B cell (primary cell): ENCODE data around the gene NRDC. TPM values are rescaled to one million over a fixed set of nuclear protein-coding genes. Genes with fewer than 3 reads are reported as not detected.
"Not testable (repeated sequence)": the region's sequence is repeated elsewhere in the genome, so short reads cannot be mapped to it uniquely, and the experiment has no call there.

Experiments
- ATAC-seq: fragments of 200-7000 bp; cut with Tn5 transposase; one replicate; pipeline ENCODE4 v1.10.0; 2021; ENCODE audit warnings: low read depth, mild to moderate bottlenecking, moderate number of reproducible peaks, moderate library complexity
- CTCF ChIA-PET: fragments of 350-600 bp; sonication (Branson Sonifier 250); formaldehyde crosslinking; loops from one replicate; lab custom pipeline; 2021; ENCODE audit warnings: antibody characterized with exemption, inconsistent platforms; lab: Charles Lee
- POLR2A ChIA-PET: fragments of 350-600 bp; sonication (Branson Sonifier 250); formaldehyde crosslinking; loops from one replicate; lab custom pipeline; 2021; ENCODE audit warnings: antibody characterized with exemption; lab: Charles Lee
- DNase-seq: peaks from one replicate; pipeline ENCODE4 v3.0.0; 2013
- H2AFZ ChIP-seq: 2 replicates; pipeline ENCODE4 v1.6.1; 2012; ENCODE audit warnings: mild to moderate bottlenecking, low read depth, low read length; ENCODE audit not compliant: insufficient read depth, poor library complexity, severe bottlenecking
- H3K27ac ChIP-seq, 2 donors: 1 replicate in 1 of 2; 2 replicates in 1 of 2; pipeline ENCODE4 v1.5.1; 2012 to 2013; ENCODE audit warnings: low read length in 2 of 2, mild to moderate bottlenecking in 2 of 2, moderate library complexity in 1 of 2
- H3K27me3 ChIP-seq, 4 experiments: fragments of 200-600 bp in 1 of 4; sonication (generic) in 1 of 4; replicated peaks in 1 of 4; 1 replicate in 2 of 4; 2 replicates in 2 of 4; pipeline versions ENCODE4 v1.6.1 to v1.7.0; 2013 to 2016; ENCODE audit warnings: low read length in 3 of 4, mild to moderate bottlenecking in 2 of 4, mixed read lengths in 1 of 4, moderate library complexity in 1 of 4; ENCODE audit not compliant: insufficient read depth in 4 of 4, control insufficient read depth in 3 of 4; ENCODE audit errors: control extremely low read depth in 1 of 4
- H3K36me3 ChIP-seq, 2 experiments: replicated peaks in 1 of 2; 1 replicate in 1 of 2; 2 replicates in 1 of 2; pipeline versions ENCODE4 v1.6.1 to v1.7.1; 2013; ENCODE audit warnings: low read length in 1 of 2; ENCODE audit not compliant: insufficient read depth in 2 of 2, control insufficient read depth in 1 of 2; ENCODE audit errors: control extremely low read depth in 1 of 2, extremely low read depth in 1 of 2
- H3K4me1 ChIP-seq, 2 donors: fragments of 200-600 bp in 1 of 2; sonication (generic) in 1 of 2; 1 replicate in 1 of 2; 2 replicates in 1 of 2; pipeline versions ENCODE4 v1.5.1 to v1.6.1; 2013 to 2017; ENCODE audit warnings: low read length in 2 of 2; ENCODE audit not compliant: control insufficient read depth in 2 of 2, insufficient read depth in 2 of 2
- H3K4me2 ChIP-seq: replicated peaks from 2 replicates; pipeline ENCODE3; 2012; ENCODE audit warnings: mild to moderate bottlenecking, low read depth, low read length; ENCODE audit not compliant: poor library complexity, severe bottlenecking
- H3K4me3 ChIP-seq, 5 experiments: fragments of 200-600 bp in 1 of 5; sonication (generic) in 1 of 5; 1 replicate in 3 of 5; 2 replicates in 2 of 5; pipeline versions ENCODE4 v1.5.1 to v1.7.0; 2011 to 2016; ENCODE audit warnings: low read length in 4 of 5, mild to moderate bottlenecking in 4 of 5, low read depth in 2 of 5, control low read depth in 1 of 5, moderate library complexity in 1 of 5; ENCODE audit not compliant: insufficient read depth in 1 of 5; ENCODE audit errors: control extremely low read depth in 1 of 5, extremely low read depth in 1 of 5
- H3K79me2 ChIP-seq: fragments of 200-600 bp; sonication (generic); one replicate; pipeline ENCODE4 v1.6.0; 2016; ENCODE audit warnings: low read length; ENCODE audit not compliant: control insufficient read depth, insufficient read depth
- H3K9ac ChIP-seq: fragments of 200-600 bp; sonication (generic); 2 replicates; pipeline ENCODE4 v1.6.1; 2017; ENCODE audit warnings: mild to moderate bottlenecking, low read length, moderate library complexity
- H3K9me3 ChIP-seq, 3 donors: one replicate each; pipeline versions ENCODE4 v1.6.1 to v1.7.1; 2013; ENCODE audit warnings: low read length in 2 of 3; ENCODE audit not compliant: control insufficient read depth in 2 of 3, insufficient read depth in 1 of 3; ENCODE audit errors: control extremely low read depth in 1 of 3
- H4K20me1 ChIP-seq: 2 replicates; pipeline ENCODE4 v1.6.0; 2012; ENCODE audit warnings: mild to moderate bottlenecking, low read length; ENCODE audit not compliant: insufficient read depth, control insufficient read depth, poor library complexity, severe bottlenecking
- H3K27ac Mint-ChIP-seq: one replicate; pipeline ENCODE4 v1.8.0; 2021; ENCODE audit warnings: mixed read lengths
- H3K27me3 Mint-ChIP-seq: one replicate; pipeline ENCODE4 v1.8.0; 2021; ENCODE audit warnings: mixed read lengths
- H3K4me1 Mint-ChIP-seq: one replicate; pipeline ENCODE4 v1.8.0; 2021; ENCODE audit warnings: mixed read lengths
- H3K4me3 Mint-ChIP-seq: one replicate; pipeline ENCODE4 v1.8.0; 2021; ENCODE audit warnings: mixed read lengths
- H3K9me3 Mint-ChIP-seq: one replicate; pipeline ENCODE4 v1.8.0; 2022; ENCODE audit warnings: mixed read lengths; ENCODE audit not compliant: insufficient read depth
- EZH2 ChIP-seq: IDR thresholded peaks from 2 replicates; pipeline ENCODE4 v1.6.1; 2012; ENCODE audit warnings: borderline replicate concordance, low read depth, mild to moderate bottlenecking, moderate library complexity, low read length; ENCODE audit not compliant: insufficient read depth, poor library complexity, severe bottlenecking
- WGBS: methylation state at CpG from one replicate; pipeline ENCODE4 v1.1.5; 2013; ENCODE audit warnings: missing lambda C conversion rate; ENCODE audit not compliant: insufficient coverage; 5-methylcytosine and 5-hydroxymethylcytosine counted together
- intact Hi-C: fragments of 100-400 bp; cut with micrococcal nuclease; formaldehyde crosslinking; loops from one replicate; pipeline ENCODE4 v1.10.0; 2022
- polyA plus RNA-seq: library from polyadenylated mRNA; depleted of rRNA; stranded (reverse); fragments of >200 nt; gene quantifications from 2 replicates; pipeline ENCODE4 v1.2.3, GENCODE V29; 2012
- total RNA-seq, 2 donors: library from RNA; stranded (reverse); fragments of 120-200 nt in 1 of 2; gene quantifications; 1 replicate in 1 of 2; 2 replicates in 1 of 2; pipeline versions ENCODE4 v1.2.3 to v1.2.4, GENCODE V29; 2013 to 2022
- TF ChIP-seq, protein P1 (sequence below): fragments of 200-600 bp; IDR thresholded peaks from one replicate; pipeline ENCODE4 v1.8.0; 2022; ENCODE audit warnings: antibody characterized with exemption, mild to moderate bottlenecking

The NRDC gene
- total and polyA plus RNA-seq, 2 donors (not counting 1 experiment from before 2014, with no cell fraction given) = 55.3 to 154 TPM

DNA sequence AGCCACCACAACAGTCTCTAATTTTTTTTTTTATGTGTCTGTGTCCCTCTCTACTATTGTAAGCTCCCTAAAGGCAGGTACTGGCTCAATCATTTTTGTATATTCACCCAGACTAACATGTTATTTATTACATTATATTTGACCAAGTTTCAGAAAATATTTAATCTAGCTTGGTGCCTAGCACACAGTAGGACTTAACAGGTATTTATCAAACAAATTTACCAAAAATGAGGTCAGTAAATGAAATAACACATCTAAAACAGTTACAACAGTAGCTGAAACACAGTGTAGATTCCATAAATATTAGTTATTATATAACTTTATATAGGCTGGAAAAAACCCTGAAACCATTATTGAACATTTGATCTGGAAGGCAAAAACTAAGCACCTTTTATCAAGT lies 2.7 kb downstream of the NRDC start:
- intact Hi-C loops = loop anchor here (5.0 to 10.0 kb wide), 3 partner anchors 51 to 676 kb away; partner anchors contain the start of genes RNF11 and TUT4
- ChIA-PET CTCF (no interaction called here), POLR2A (no interaction called here)
- Histone ChIP-seq H3K4me3 (no peak overlapping the region), H3K9ac (no peak overlapping the region), H3K4me1 (peaks cover 21 to 31% of the 10 kb centered on the region in 2 donors), H3K27me3 (no peaks in the 10 kb centered on the region), H3K4me2 (peak overlapping the region; percentile 5), H2AFZ (no peak overlapping the region), H3K27ac (no peak overlapping the region), H4K20me1 (peaks cover 38% of the 10 kb centered on the region), H3K79me2 (peaks cover 84% of the 10 kb centered on the region), H3K9me3 (no peaks in the 10 kb centered on the region), H3K36me3 (peaks cover 0 to 6% of the 10 kb centered on the region in 2 experiments)
- peaks cover 4% of the 10 kb centered on the region for H3K27me3 Mint-ChIP-seq
- TF ChIP-seq, protein P1, sequence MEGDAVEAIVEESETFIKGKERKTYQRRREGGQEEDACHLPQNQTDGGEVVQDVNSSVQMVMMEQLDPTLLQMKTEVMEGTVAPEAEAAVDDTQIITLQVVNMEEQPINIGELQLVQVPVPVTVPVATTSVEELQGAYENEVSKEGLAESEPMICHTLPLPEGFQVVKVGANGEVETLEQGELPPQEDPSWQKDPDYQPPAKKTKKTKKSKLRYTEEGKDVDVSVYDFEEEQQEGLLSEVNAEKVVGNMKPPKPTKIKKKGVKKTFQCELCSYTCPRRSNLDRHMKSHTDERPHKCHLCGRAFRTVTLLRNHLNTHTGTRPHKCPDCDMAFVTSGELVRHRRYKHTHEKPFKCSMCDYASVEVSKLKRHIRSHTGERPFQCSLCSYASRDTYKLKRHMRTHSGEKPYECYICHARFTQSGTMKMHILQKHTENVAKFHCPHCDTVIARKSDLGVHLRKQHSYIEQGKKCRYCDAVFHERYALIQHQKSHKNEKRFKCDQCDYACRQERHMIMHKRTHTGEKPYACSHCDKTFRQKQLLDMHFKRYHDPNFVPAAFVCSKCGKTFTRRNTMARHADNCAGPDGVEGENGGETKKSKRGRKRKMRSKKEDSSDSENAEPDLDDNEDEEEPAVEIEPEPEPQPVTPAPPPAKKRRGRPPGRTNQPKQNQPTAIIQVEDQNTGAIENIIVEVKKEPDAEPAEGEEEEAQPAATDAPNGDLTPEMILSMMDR = no peak
- no peak for TF ChIP-seq EZH2
- DNase-seq (no peak), ATAC-seq (no peak)
- peak overlapping the region; percentile 37 for H3K4me3 Mint-ChIP-seq
- H3K4me1 Mint-ChIP-seq = peaks cover 42% of the 10 kb centered on the region
- no peaks in the 10 kb centered on the region for H3K9me3 Mint-ChIP-seq
- H3K27ac Mint-ChIP-seq = no peak overlapping the region

DNA sequence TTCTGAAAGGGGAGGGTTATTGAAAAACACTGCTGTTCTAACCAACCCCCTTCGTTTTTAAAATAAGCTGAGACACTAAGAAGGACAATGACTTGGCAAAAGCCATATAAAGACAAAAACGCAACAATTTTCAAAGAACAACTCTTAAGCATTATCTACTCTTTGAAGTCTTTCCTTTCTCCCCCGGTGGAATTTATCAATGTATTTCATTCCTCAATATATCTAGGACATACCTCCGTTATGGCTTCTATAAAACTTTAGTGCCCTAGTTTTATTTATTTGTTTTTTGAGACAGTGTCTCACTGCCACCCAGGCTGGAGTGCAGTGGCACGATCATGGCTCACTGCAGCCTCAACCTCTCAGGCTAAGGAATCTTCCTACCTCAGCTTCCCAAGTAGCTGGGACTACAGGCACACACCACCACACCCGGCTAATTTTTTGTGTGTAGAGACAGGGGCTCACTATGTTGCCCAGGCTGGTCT lies 3.2 kb downstream of the NRDC start:
- peaks cover 0 to 6% of the 10 kb centered on the region in 2 experiments for H3K36me3 ChIP-seq
- H3K4me1 ChIP-seq = peaks cover 21 to 31% of the 10 kb centered on the region in 2 donors
- Mint-ChIP-seq H3K4me1 (peaks cover 46% of the 10 kb centered on the region), H3K27ac (peak overlapping the region; percentile 35), H3K9me3 (no peaks in the 10 kb centered on the region), H3K27me3 (no peaks in the 10 kb centered on the region), H3K4me3 (peak overlapping the region; percentile 36)
- no peak overlapping the region for H3K4me3 ChIP-seq
- ChIA-PET CTCF (no interaction called here), POLR2A (no interaction called here)
- no peaks in the 10 kb centered on the region for H3K9me3 ChIP-seq
- peaks cover 85% of the 10 kb centered on the region for H3K79me2 ChIP-seq
- H3K27me3 ChIP-seq = no peaks in the 10 kb centered on the region
- DNase-seq (no peak), ATAC-seq (no peak)
- TF ChIP-seq EZH2 = no peak
- TF ChIP-seq, protein P1 = no peak
- no peak overlapping the region for H2AFZ ChIP-seq
- no peak overlapping the region for H3K27ac ChIP-seq
- peaks cover 39% of the 10 kb centered on the region for H4K20me1 ChIP-seq
- no peak overlapping the region for H3K4me2 ChIP-seq
- WGBS = 57% methylated on average over 2 of the region's 6 CpGs
- no peak overlapping the region for H3K9ac ChIP-seq
- intact Hi-C loops = loop anchor here (5.0 to 10.0 kb wide), 3 partner anchors 51 to 677 kb away; partner anchors contain the start of genes RNF11 and TUT4

DNA sequence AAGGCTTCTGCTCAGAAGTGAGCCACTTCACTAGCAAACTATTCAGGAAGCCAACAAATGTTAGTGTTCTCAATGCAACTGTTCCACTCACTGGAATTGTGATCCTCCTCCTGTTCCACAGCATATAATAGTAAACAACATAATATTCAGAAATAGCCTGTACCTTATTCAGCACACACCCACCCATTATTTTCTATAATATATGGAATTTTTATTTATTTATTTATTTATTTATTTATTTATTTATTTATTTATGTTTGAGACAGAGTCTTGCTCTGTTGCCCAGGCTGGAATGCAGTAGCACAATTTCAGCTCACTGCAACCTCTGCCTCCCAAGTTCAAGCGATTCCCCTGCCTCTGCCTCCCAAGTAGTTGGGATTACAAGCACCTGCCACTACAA lies 5.3 kb downstream of the NRDC start:
- H3K4me3 ChIP-seq = not testable (repeated sequence)
- 100% methylated on average over 1 of the region's 1 CpG for WGBS

More for the DNA sequence above, 5.3 kb downstream of the NRDC start:
- H3K4me2 ChIP-seq, H3K27me3 ChIP-seq, ATAC-seq, DNase-seq, H3K27ac Mint-ChIP-seq, H3K36me3 ChIP-seq, H3K4me3 Mint-ChIP-seq, H3K9me3 Mint-ChIP-seq, H2AFZ ChIP-seq, H3K27me3 Mint-ChIP-seq, H3K9ac ChIP-seq, H3K9me3 ChIP-seq, POLR2A ChIA-PET, H3K27ac ChIP-seq: not testable (repeated sequence)
- intact Hi-C loops = loop anchor here (10.0 kb wide), 2 partner anchors 48 to 638 kb away; partner anchors contain the start of gene RNF11
- CTCF ChIA-PET = interaction anchor here (1.1 kb wide), 1 partner anchor 25 kb away, joined by 3 read pairs; no protein-coding TSS in a partner anchor
- Histone ChIP-seq H3K4me1 (peaks cover 16 to 24% of the 10 kb centered on the region in 2 donors), H3K79me2 (peaks cover 95% of the 10 kb centered on the region), H4K20me1 (peaks cover 48% of the 10 kb centered on the region)
- H3K4me1 Mint-ChIP-seq = peaks cover 51% of the 10 kb centered on the region
